ENCODE data around the gene VAV2.

VAV2 gene

DNA sequence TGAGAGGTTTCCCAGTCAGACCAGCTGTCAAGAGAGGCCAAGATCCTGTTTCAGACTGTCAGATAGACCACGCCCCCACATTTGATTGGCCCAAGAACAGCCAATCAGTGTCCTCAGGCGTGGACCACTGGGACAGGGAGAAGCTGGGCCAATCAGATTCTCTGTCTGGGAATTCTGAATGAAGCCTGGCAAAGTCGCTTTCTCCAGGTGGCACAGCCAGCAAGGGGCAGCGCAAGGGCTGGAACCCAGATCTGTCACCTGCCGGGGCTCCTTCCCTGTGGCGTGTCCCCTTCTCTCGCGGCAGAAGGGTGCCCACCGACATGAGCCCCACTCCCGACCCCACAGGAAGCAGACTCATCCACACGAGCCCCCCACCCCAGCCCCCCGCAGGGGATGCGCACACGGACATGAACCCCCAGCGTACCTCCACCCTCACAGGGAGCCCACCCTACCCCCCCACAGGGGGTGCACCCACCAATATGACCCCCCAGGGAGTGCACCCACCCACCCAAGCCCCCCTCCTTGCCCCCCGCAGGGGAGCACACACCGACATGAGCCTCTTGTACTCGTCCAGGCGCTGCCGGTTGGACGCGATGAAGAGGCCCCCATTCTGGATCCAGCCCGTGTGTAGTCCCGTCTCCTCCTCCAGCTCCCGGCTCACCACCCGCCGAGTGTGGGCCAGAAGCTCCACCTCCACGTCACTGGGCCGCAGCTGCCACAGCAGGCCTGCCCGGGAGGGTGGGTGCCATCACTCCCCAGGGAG, 260.1 kb downstream of the VAV2 start:
- ATAC-seq (ENCODE audit: low read depth) (peak; percentile 59), DNase-seq (ENCODE audit: low spot score) (peak; percentile 49)
- Histone ChIP-seq H3K9me3 (ENCODE audit: severe bottlenecking) (no peaks in the 10 kb centered on the region), H3K4me1 (ENCODE audit: insufficient read depth, poor library complexity, severe bottlenecking) (no peaks in the 10 kb centered on the region), H3K27me3 (ENCODE audit: insufficient read depth, poor library complexity, severe bottlenecking) (no peaks in the 10 kb centered on the region), H3K4me3 (ENCODE audit: severe bottlenecking) (no peak overlapping the region), H3K36me3 (ENCODE audit: low read depth) (no peaks in the 10 kb centered on the region), H3K27ac (ENCODE audit: poor library complexity, severe bottlenecking) (no peak overlapping the region)
- no peak for TF ChIP-seq CTCF (IDR thresholded peaks at IDR 0.05; ENCODE audit: poor library complexity, severe bottlenecking)

DNA sequence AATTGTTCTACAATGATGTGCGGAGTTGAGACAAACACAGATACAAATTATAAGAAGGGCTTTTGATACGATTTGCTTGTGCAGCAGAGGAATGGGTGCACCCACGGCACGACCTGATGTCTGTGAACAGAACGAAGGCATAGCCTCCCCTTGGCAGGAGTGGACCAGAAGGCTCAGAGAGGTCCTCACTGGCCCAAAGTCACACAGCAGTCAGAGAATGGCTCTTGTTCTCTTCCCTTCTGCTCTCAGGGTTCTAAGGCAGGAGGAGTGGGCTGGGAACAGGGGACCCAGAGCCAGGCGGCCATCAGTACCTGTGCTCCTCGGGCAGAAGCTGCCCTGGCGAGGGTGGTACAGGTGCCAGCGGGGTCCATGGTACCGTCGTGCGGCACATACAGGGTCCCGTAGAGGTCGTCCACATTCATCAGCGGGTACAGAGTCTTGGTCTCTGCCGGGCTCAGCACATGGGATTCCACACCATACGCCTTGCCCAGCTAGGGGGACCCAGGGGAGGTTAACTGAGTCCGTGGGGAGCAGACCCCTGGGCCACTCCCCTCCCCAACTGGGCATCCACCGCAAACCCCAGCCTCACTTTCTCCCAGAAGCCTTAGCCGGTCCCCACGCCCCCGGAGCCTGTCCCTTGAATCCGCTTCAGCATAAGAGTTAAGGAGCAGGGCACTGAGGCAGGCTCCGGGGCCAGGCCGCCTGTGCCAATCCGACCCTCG, 261.0 kb downstream of the VAV2 start:
- Histone ChIP-seq H3K27ac (ENCODE audit: poor library complexity, severe bottlenecking) (no peak overlapping the region), H3K9me3 (ENCODE audit: severe bottlenecking) (no peaks in the 10 kb centered on the region), H3K27me3 (ENCODE audit: insufficient read depth, poor library complexity, severe bottlenecking) (no peaks in the 10 kb centered on the region), H3K36me3 (ENCODE audit: low read depth) (no peaks in the 10 kb centered on the region), H3K4me1 (ENCODE audit: insufficient read depth, poor library complexity, severe bottlenecking) (no peaks in the 10 kb centered on the region), H3K4me3 (ENCODE audit: severe bottlenecking) (no peak overlapping the region)
- ATAC-seq (ENCODE audit: low read depth), result no peak
- DNase-seq (ENCODE audit: low spot score), result peak; percentile 53
- TF ChIP-seq CTCF (IDR thresholded peaks at IDR 0.05; ENCODE audit: poor library complexity, severe bottlenecking), result no peak

DNA sequence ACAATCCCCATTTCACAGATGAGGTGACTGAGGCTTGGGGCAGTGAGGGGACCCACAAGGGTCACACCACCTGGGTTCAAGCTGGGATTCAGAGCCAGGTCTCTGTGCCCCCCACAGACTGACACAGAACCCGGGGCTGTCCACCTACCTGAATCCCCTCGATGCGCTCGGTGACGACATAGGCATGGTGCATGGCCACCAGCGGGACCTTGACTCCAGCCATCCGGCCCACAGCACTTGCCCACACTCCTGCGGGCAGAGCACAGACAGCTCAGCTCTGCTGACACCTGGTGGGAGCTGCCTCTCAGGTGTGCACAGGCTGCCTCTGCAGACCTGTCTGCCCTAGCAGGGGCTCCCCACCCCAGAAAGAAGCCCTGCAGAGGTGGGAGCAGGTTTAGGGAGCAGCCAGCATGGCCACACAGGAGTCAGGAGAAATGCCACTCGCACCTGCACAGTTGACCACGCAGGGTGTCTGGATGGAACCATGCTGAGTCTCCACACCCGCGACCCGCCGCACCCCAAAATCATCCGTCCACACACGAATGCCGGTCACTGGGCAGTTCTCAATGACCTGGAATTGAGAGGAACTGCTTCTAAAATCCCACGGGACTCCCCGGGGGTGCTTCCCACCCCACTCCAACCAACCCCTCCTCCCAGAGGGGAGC, 262.4 kb downstream of the VAV2 start:
- no peak for ATAC-seq (ENCODE audit: low read depth)
- TF ChIP-seq CTCF (IDR thresholded peaks at IDR 0.05; ENCODE audit: poor library complexity, severe bottlenecking), result no peak

DNA sequence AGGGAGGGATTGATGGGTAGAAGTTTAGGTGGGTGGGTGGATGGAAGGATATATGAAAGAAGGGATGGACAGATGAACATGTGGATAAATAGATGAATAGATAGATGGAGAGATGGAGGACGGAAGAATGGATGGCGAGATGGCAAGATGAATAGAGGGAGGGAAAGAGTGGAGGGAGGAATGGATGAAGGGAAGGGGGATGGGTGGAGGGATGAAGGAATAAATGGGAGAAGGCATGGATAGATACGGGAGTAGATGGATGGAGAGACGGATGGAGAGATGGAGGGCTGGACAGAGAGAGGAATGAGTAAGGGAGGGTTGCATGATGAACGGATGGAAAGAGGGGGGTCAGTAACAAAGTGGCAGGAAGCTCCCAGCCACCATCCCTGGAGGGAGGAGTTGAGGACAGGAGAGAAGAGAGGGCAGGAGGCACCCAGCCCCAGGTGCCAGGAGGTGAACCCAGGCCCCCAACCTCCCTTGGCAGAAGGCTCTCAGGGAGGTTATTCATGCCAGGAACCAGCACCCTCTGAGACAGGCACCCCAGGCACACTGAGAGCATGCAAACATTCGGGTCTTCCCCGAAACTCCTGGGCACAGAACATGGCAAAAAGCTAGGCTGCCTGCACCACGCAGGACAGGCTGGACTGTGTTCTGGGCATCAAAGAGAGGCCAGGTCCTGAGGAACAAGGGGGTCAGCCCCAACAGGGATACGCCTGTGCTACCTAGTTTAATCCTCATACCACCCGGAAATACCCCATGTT, 263.1 kb downstream of the VAV2 start:
- DNase-seq (ENCODE audit: low spot score), result no peak
- TF ChIP-seq CTCF (IDR thresholded peaks at IDR 0.05; ENCODE audit: poor library complexity, severe bottlenecking), result no peak

More for the DNA sequence above, 262.4 kb downstream of the VAV2 start:
- Histone ChIP-seq H3K4me3 (ENCODE audit: severe bottlenecking) (no peak overlapping the region), H3K27ac (ENCODE audit: poor library complexity, severe bottlenecking) (no peak overlapping the region), H3K4me1 (ENCODE audit: insufficient read depth, poor library complexity, severe bottlenecking) (no peaks in the 10 kb centered on the region), H3K36me3 (ENCODE audit: low read depth) (no peaks in the 10 kb centered on the region), H3K9me3 (ENCODE audit: severe bottlenecking) (no peaks in the 10 kb centered on the region), H3K27me3 (ENCODE audit: insufficient read depth, poor library complexity, severe bottlenecking) (no peaks in the 10 kb centered on the region)
- DNase-seq (ENCODE audit: low spot score), result peak; percentile 50

More for the DNA sequence above, 263.1 kb downstream of the VAV2 start:
- ATAC-seq (ENCODE audit: low read depth), result no peak
- Histone ChIP-seq H3K27me3 (ENCODE audit: insufficient read depth, poor library complexity, severe bottlenecking) (no peaks in the 10 kb centered on the region), H3K27ac (ENCODE audit: poor library complexity, severe bottlenecking) (no peak overlapping the region), H3K4me3 (ENCODE audit: severe bottlenecking) (no peak overlapping the region), H3K4me1 (ENCODE audit: insufficient read depth, poor library complexity, severe bottlenecking) (no peaks in the 10 kb centered on the region), H3K9me3 (ENCODE audit: severe bottlenecking) (no peaks in the 10 kb centered on the region), H3K36me3 (ENCODE audit: low read depth) (no peaks in the 10 kb centered on the region)
